Mammary epithelial cell (primary cell): ENCODE results near the gene PDZD4.

Source experiments
- CTCF ChIP-seq, 2 donors: IDR thresholded peaks in 1 of 2; conservative IDR thresholded peaks in 1 of 2; 2 replicates each; pipeline ENCODE4 v1.5.1; 2011 to 2012; ENCODE audit warnings: inconsistent platforms in 2 of 2, low read length in 2 of 2, mild to moderate bottlenecking in 2 of 2, control low read depth in 1 of 2, low read depth in 1 of 2; ENCODE audit not compliant: insufficient read depth in 1 of 2; ENCODE audit errors: extremely low read depth in 1 of 2
- EZH2 ChIP-seq: IDR thresholded peaks from 2 replicates; pipeline ENCODE4 v1.6.1; 2012; ENCODE audit warnings: low read length, inconsistent platforms, borderline replicate concordance

DNA sequence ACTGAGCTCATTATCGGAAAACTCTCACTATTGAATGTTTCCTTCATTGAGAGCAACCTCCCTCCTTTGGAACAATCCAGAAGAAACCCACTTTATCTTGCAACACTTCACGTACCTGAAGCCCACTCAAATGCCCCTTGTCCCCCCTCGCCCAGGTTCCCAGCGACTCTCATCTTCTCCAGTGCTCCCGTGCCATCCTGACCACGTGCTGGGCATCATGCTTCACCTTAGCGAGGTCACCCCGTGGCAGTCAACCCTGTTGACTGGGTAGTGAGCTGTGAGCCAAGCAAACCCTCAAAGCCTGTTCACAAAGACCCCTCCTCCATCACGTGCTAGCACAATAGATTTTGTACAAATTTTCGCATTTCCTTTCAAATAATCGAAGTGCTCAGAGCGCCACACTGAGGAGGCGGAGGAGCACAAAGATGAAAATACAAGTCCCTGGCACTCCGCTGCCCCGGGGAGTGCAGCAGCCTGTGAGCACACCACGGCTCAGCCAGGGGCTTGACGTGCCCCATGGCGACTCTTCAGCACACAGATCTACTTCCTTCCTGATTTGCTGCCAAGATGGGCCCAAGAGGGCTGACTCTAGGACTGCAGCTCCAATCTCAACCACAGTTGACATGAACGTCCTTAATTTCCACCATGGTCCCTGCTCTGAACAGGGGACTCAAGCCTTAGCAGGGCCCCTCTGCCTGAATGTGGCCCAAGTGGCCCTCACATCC, 15.6 kb downstream of the PDZD4 start:
- TF ChIP-seq CTCF (conservative IDR thresholded peaks at IDR 0.05 in 1 of 2, IDR thresholded peaks at IDR 0.05 in 1 of 2; ENCODE audit: extremely low read depth in 1 of 2, insufficient read depth in 1 of 2, low read depth in 1 of 2, low read length in 2 of 2) = no peak
- no peak for TF ChIP-seq EZH2
